Neural progenitor cell (in vitro differentiated cells): ENCODE results near the gene TIMM29.

ENCODE experiments used
- CTCF ChIP-seq: fragments of 200-600 bp; sonication (generic); IDR thresholded peaks from 2 replicates; pipeline ENCODE4 v1.5.1; 2017; ENCODE audit warnings: antibody characterized with exemption, mild to moderate bottlenecking
- EZH2 ChIP-seq: fragments of 200-600 bp; sonication (generic); IDR thresholded peaks from 2 replicates; pipeline ENCODE4 v1.6.1; 2017; ENCODE audit warnings: antibody characterized with exemption, mild to moderate bottlenecking, moderate library complexity

DNA sequence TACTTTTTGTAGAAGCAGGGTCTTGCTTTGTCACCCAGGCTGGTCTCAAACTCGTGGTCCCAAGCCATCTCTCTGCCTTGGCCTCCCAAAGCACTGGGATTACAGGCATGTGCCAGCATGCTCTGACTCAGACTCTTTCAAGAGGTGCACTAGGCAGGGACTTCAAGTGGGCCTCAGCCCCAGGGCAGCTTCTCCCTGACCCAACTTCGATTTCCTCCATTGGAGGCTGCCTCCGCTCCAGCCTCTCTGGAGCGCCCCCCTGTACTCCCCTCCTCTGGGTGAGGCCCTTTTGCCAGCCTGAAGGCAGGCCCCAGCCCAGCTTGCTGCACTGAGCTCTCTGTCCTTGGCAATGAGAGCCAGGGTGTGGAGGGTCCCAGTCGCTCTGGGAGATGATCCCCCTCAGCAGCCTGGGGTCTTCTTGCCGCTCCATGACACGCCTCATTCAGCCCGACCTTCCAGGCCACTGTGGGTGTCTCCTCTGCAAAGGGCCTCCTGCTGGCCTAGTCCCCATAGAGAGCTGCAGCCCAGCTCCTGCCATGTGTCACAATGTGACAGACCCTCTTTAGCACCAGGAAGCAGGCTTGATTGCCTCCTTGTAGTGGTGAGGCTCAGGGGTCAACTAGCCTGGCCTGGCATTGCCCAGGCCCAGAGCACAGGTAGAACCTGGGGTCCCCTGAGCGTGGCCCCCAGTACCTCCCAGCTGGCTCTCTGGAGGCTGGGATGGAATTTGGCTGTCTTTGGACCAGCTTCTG is 40.8 kb upstream of the TIMM29 start:
- TF ChIP-seq CTCF, result no peak
- no peak for TF ChIP-seq EZH2
